ENCODE data around the gene RAPSN.

RAPSN gene

GRCh38 chr11:47406896-47407745 is 41.8 kb downstream of the RAPSN start:
- DNase-seq = no peak

- no peak for DNase-seq
Measured at GRCh38 chr11:47403571-47403970, 45.4 kb downstream of the RAPSN start.

GRCh38 chr11:47403135-47403534 is 45.8 kb downstream of the RAPSN start:
- DNase-seq = no peak

GRCh38 chr11:47400768-47401279 is 48.1 kb downstream of the RAPSN start:
- no peak for DNase-seq

GRCh38 chr11:47399860-47400767 is 48.8 kb downstream of the RAPSN start:
- DNase-seq = no peak

DNA sequence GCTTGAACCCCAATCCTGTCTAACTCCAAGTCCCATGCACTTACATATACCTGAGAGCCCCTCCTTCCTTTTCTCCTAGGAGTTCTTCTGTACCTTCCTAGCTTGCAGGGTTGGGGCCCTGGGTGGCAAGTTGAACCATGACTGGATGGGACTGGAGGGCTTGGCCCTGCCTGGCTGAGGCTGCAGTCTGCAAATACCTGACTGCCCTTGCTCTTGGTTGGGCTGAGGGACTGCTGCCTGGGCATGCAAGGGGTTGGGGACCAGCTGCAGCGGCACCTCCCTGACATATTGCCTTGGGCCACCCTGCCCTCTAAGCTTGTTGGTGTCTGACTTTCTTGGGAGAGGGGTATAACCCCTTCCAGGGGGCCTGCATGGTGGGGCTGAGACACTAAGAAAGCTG is 50.4 kb downstream of the RAPSN start:
- no peak for DNase-seq

DNA sequence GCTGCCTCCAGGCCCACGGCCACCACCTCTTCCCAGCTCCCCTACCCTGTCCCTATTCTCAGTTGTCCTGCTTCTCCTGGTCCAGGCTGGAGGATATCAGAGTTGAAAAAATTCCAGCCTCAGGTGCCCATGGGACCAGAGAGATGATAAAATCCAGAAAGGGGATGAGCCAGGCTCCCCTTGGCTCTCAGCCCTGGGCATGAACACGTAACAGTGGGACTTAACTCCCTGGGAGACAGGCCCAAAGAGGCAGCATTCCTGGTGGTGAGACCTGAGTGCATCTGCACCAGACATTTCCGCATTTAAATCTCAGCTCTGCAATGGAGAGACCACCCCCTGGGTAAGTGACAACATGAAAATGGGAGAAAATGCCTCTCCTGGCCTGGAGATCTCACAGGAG is 50.9 kb downstream of the RAPSN start:
- no peak for DNase-seq

- no peak for DNase-seq
Measured at GRCh38 chr11:47396049-47396320, 53.0 kb downstream of the RAPSN start.

- DNase-seq = no peak
Measured at GRCh38 chr11:47395223-47396048, 53.5 kb downstream of the RAPSN start.

- DNase-seq = no peak
Measured at GRCh38 chr11:47394322-47395222, 54.4 kb downstream of the RAPSN start.

GRCh38 chr11:47394050-47394321 is 55.0 kb downstream of the RAPSN start:
- DNase-seq = no peak

DNA sequence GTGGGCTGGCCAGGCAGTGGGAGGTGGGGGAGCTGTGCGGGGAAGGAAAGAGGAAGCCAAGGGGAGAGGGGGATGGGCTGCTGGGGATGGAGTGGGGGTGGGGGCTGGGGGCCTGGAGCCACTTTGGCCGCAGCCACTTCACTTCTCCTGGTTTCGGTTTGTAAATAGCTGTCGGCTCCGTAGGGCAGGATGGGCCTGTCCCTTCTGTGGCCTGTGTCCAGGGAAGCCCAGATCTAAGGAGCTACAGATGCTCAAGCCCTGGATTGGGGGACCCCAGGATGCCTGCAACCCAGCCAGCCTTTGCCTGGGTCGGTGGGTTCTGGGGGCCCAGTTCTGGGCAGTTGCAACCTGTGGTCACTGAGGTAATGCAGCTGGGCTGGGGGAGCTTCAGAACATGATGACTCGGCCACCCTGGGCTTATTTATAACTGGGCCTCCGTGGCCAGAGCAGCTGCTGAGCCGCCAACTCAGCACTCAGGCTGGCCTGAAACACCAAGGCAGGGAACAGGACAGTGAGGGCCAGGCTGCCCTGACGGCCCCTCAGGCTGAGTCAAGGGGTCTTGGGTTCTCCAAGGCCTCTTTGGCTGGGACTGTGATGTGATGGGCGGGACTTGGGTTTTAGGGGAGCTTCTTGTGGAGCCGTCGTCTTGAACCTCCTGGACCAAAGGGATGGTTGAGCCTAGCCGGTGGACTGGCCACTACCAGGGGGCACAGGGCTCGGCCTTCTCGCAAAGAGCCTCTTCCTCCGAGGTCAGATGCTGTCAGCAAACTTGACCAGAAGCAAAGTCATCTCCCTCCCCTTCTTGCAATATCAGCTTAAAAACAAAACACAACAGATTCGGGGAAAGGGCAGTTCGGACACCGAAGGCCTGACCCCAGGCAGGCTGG is 55.5 kb downstream of the RAPSN start:
- no peak for DNase-seq

- no peak for DNase-seq
Measured at GRCh38 chr11:47392546-47393162, 56.3 kb downstream of the RAPSN start.

DNA sequence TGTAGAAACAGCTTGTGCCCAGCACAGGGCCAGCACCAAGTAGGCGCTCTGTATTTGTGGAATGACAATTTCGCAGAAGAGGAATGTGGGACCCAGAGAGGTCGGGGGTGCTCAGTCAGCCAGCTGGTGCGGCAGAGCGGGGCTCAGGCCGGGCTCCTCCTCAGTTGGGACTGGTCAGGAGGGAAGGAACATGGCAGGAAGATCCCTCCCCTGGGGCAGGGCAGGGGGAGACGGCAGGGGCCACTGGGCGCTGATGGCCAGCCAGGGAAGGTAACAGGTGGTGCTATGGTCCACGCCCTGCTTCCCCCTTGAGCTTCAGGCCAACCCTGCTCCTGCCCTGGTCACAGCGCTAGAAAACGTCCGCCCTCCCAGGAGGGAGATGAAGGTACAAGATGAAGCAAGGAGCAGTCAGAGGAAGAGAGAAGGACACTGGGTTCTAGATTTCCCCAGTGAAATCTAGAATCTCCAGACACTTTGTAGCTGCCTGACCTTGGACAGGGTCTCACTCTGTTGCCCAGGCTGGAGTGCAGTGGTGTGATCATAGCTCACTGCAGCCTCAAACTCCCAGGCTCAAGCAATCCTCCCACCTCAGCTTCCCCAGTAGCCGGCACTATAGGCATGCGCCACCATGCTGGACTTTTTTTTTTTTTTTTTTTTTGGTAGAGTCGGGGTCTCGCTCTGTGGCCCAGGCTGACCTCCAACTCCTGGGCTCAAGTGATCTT is 57.1 kb downstream of the RAPSN start:
- DNase-seq = no peak

DNA sequence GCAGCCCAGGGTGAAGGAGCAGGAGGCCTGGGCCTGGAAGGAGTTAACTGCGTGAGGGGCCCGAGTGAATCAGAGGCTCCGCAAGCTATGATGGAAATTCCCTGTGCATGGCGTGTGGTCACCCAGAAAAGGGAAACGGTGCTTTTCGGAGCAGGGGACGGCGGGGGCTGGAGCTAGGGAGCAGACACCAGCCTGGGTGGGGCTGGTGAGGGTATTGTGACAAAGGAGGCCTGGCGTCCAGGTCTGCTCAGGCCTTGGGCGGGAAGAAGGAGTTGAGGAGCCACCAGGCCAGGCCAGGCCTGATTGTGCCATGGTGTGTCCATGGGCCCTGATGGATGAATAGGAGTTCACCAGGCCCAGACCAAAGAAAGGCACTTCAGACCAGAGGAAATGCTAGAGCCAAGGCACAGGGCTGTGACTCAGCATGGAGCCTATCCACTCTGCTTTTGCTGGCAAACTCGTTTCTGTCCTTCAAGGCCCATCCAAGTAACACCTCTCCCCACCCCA is 57.8 kb downstream of the RAPSN start:
- no peak for DNase-seq

DNA sequence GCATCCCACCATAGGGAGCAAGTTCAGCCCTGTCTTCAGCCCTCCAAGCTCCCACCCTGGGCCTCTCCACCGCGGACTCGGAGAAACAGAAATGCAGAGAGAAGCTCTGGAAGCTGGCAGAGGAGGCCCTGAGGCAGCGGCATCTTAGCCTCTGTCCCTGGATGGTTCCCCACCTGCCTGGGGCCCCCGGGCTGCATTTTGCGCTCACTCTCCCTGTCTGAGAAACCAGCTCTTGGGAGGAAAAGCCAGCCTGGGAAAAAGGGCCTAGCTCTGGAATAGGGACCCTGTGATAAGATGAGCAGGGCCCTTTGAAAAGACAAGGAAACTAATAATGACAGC is 58.5 kb downstream of the RAPSN start:
- DNase-seq = no peak

DNA sequence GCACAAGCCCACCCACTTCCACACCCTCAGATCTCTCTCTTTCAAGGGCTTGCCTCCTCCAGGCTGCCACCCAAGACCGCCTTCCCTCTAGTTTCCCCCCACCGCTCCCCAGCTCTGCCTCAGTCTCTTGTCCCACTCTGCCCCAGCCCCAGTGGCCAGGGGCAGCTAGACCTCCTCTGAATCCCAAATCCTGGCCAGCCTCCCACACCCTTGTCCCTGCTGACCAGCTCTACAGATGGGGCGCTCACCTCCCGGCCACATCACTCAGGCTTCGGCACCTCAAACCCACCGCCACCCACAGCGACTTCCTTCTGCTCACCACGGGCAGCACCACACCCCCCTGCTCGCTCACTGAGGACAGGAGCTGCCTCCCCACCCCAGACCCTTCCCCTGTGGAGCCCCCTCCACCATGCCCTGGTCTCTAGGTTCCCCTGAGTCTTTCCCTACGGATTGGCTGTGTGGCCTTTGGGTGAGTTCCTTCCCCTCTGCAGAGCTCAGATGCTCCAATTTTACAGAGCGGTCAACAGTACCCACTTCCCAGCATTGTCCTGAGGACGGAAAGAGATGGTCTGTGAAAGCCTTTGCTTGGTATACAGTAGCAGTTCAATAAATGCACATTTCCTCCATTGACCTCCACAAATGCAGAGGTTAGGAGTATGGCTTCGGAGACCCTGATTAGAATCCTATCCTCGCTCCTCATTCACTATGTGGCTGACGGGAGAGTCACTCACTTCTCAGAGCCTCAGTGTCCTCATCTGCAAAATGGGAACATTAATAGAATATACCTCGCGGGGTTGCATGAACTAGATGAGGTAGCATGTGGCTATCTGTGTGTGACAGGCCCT is 59.1 kb downstream of the RAPSN start:
- DNase-seq = no peak

DNA sequence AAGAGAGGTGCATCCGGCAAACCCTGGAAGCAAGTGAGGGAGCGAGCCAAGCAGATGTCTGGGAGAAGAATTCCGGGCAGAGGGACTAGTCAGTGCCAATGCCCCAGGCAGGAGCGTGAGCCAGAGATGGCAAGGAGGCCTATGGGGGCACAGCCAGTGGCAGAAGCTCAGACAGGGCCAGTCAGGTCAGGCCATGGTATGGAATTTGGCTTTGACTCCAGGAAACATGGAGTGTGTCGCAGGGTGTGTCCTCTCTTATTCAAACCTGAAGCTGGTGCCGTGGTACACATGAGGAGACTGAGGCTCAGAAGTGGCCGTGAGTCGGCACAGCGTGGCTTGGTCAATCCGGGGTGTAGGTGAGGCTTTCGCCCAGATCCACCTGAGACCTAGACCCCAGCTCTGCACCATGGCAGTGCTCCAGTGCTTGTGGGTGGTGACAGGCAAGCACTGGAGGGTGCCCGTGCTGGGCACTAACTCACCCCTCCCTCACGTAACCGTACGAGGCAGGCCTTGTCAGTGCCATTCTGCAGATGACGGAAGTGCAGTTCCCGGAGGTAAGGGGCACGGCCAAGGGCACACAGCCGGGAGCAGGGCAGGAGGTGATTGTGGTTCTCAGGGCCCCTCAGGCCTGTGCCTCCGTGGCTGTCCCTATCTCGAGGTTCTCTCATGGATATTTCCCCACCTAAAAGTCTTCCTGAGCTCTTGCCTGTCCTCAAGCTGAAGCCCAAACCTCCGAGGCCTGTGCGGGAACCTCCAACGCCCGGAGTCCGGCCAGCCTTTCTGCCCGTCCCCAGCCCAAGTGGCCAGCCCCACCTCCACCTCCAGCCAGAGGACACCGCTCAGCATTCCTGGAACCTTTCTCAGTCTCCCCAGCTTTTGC is 60.0 kb downstream of the RAPSN start:
- DNase-seq = no peak

Data from NCI-H446 treated with DMSO at 0.1 percent for 48 hours (cell line).